Bone marrow (tissue), 2 donors: ENCODE data around the gene TEDC2.

Experiments used
- DNase-seq, 2 donors: peaks; one replicate each; lab custom pipeline; 2025; lab: John Stamatoyannopoulos, UW

Gene TEDC2

GRCh38 chr16:2496223-2497115 lies 36.6 kb downstream of the TEDC2 start:
- DNase-seq = no peak

GRCh38 chr16:2497116-2497630 lies 37.3 kb downstream of the TEDC2 start:
- DNase-seq = no peak

- no peak for DNase-seq
Observed at GRCh38 chr16:2497695-2498484, 38.0 kb downstream of the TEDC2 start.

GRCh38 chr16:2498531-2499253 lies 38.8 kb downstream of the TEDC2 start:
- DNase-seq = no peak

- DNase-seq = no peak
Observed at GRCh38 chr16:2499454-2499853, 39.5 kb downstream of the TEDC2 start.

GRCh38 chr16:2499890-2500429 lies 40.1 kb downstream of the TEDC2 start:
- no peak for DNase-seq

GRCh38 chr16:2500430-2500917 lies 40.6 kb downstream of the TEDC2 start:
- DNase-seq = no peak

- peak; percentile 57 to 61 for DNase-seq
Observed at GRCh38 chr16:2500918-2501750, 41.2 kb downstream of the TEDC2 start.

- DNase-seq = no peak
Observed at GRCh38 chr16:2501946-2502895, 42.3 kb downstream of the TEDC2 start.

- no peak for DNase-seq
Observed at GRCh38 chr16:2505695-2506094, 45.8 kb downstream of the TEDC2 start.

- DNase-seq = peak in 1 of 2 donors; percentile 8
Observed at GRCh38 chr16:2507052-2507659, 47.2 kb downstream of the TEDC2 start.

GRCh38 chr16:2507665-2508064 lies 47.8 kb downstream of the TEDC2 start:
- peak in 1 of 2 donors; percentile 41 for DNase-seq

GRCh38 chr16:2508722-2509400 lies 49.0 kb downstream of the TEDC2 start:
- DNase-seq = no peak

- DNase-seq = no peak
Observed at GRCh38 chr16:2511128-2511800, 51.4 kb downstream of the TEDC2 start.

- DNase-seq = no peak
Observed at GRCh38 chr16:2511996-2512734, 52.3 kb downstream of the TEDC2 start.

GRCh38 chr16:2512735-2513404 lies 53.0 kb downstream of the TEDC2 start:
- DNase-seq = no peak
